IPS DF 19.7 (cell line): Measurements from ENCODE around the gene EFHC1.

Experiments used
- DNase-seq: peaks from one replicate; pipeline ENCODE4 v3.0.0-alpha.2; 2013; ENCODE audit warnings: low read depth, low spot score

The EFHC1 gene

GRCh38 chr6:52553719-52554118 lies 133.6 kb downstream of the EFHC1 start:
- DNase-seq: no peak

DNA sequence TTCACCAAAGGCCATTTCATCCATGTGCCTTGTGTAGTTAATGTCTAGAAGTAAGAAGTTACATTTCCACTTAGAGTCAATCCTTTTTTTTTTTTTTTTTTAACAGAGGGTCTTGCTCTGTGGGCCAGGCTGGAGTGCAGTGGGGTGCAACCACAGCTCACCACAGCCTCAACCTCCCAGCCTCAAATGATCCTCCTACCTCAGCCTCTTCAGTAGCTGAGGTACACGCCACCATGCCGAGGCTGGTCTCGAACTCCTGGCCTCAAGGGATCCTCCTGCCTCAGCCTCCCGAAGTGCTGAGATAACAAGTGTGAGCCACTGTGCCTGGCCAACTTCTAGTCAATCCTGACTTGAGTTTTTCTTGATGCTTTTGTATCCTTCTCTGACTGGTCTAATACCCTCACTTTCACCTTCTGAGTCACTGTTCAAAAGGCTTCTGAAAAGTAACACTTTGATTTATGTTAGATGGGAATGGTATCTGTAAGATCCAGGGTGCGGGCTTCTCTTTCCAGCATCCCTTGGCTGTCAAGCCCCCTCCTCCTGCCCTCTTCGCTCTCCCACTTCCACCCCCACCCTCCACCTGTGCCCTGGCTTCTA lies 134.6 kb downstream of the EFHC1 start:
- no peak for DNase-seq

DNA sequence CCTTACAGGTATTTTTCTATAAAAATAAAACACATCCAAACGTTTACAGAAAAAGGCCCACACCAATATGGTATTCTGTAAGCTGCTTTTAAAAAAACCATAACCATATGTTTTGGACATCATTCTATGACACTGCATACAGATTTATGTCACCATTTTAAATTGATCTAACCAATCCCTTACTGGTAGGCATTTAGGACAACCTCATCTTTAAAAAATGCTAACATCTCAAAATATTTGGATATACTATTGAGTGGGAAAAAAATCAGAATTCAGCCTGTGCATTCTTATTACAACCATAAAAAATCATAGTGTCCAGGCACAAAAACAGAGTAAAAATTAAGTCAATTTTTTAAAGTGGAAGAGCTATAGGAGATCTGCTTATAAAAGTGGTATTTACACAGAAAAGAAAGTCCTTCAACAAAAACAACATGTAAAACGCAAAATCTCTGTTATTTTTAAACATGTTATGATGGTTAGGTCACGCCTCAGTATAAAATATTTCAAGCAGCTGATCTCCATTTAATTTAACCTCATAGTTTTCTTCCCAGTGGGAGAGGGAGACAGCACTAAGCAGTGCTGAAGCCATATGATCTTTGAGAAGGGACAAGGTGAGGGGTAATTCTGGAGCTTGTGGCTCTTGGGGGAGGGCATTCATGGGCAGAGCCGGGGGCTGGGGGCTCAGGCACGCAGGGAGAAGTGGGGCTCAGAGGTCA lies 135.5 kb downstream of the EFHC1 start:
- no peak for DNase-seq

DNA sequence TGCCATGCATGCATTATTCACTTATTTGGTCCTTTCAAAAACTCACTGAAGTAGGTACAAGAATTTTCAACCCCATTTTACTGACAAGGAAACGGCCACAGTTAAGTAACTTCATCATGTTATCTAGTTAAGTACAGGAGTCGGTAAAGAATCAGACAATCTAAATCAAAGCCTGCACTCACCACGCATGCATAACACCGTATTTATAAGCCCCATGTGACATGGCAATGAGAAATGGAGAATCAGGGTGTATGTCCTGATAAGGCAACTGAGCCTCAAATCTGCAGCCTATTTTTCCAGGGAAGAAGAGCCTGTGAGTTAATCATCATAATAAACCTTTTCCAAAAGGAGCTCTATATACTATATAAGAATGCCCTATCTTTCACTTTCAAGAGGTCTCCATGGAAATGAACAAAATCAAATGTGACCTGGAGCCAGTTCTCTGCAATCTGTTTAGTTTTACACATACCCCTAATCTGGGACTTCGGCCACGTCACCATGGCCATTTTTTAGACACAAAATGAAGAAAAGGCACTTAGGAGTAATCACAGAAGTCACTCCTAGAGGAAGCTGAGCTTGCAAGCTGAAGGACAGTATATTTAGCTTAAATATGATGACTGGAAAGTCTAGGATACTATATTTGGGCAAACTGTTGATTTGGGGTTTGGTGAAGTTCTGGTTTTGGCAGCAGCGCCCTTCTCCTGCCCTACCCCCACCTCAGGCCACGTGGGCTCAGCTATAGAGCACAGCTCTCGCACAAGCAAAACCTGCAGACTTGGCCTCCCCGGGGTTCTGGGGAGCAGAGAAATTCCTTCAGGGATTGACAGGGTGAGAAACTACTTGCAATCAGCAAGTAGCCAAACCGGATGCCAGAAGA lies 137.5 kb downstream of the EFHC1 start:
- no peak for DNase-seq

DNA sequence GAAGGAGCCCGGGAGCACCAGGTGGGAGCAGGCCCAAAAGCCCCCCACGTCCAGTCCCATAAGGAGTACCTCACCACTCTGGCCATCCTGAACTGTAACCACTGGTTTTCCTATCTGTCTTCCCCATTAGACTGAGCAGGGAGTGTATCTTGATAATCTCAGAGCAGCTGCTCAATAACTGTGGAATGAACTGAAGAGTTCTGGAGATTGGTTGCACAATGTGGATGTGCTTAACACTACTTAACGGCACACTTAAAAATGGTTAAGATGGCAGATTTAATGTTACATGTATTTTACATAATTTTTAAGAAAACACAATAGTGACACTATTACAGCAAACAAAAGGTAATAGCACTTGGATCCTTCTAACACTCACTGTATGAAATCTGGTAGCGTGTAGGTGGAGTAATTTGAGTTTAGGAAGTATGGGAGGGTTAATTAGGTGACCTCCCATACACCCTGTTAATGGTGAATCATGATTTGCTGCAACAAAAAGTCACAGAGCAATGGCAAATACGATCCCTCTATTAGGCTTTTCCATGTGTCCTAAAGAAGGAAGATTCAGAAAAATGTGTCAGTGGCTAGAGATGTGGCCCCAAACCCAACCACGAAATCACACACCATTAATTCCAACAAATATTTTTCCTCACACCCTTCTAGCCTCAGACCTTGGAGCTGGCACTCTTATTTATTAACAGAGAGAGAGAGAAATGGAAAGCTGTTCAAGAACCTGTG lies 138.3 kb downstream of the EFHC1 start:
- no peak for DNase-seq

GRCh38 chr6:52560462-52560861 lies 140.3 kb downstream of the EFHC1 start:
- DNase-seq: no peak

GRCh38 chr6:52562911-52563310 lies 142.8 kb downstream of the EFHC1 start:
- no peak for DNase-seq

- DNase-seq: no peak
Observed at GRCh38 chr6:52564856-52565255, 144.7 kb downstream of the EFHC1 start.

- DNase-seq: no peak
Observed at GRCh38 chr6:52566201-52566600, 146.1 kb downstream of the EFHC1 start.

DNA sequence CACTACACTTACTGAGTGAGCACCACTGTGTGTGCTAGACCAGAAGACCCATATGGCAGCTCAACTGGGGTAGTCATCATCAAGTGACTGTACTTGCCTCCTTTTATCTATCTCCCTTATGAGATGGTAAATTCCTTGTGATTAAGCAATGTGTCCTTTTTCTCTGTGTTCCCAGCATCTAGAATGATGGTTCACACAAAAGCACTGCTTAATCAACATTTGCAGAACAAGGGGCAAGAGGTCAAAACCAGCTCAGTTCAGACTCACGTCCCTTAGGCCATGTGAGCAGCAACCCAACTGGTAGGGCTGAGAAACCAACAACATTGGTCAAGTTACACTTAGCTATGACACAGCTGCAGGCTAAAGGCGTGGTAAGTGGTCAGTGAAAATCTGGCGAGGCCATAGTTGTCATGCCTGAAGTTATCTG lies 146.7 kb downstream of the EFHC1 start:
- DNase-seq: no peak

DNA sequence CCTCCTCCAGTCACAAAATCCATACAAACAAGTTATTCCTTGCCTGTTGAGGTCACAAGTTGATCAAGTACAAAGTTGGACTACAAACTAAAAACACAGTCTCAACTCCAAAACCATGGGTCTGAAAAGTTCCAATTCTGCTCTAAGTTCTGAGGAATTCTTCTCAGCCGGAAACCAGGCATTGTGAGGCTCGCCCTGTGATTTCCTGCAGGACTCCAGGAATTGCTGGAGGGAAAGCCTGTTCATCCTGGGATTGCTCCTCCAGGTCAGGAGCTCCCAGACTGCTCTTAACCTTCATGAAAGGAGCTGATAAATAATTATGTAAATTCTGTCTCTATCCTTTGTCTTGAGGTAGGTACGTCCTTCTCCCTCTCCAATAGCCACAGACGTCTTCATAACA lies 148.2 kb downstream of the EFHC1 start:
- no peak for DNase-seq

- DNase-seq: no peak
Observed at GRCh38 chr6:52570291-52570700, 150.2 kb downstream of the EFHC1 start.

GRCh38 chr6:52571099-52571755 lies 151.1 kb downstream of the EFHC1 start:
- DNase-seq: no peak

GRCh38 chr6:52572536-52572935 lies 152.4 kb downstream of the EFHC1 start:
- DNase-seq: no peak

DNA sequence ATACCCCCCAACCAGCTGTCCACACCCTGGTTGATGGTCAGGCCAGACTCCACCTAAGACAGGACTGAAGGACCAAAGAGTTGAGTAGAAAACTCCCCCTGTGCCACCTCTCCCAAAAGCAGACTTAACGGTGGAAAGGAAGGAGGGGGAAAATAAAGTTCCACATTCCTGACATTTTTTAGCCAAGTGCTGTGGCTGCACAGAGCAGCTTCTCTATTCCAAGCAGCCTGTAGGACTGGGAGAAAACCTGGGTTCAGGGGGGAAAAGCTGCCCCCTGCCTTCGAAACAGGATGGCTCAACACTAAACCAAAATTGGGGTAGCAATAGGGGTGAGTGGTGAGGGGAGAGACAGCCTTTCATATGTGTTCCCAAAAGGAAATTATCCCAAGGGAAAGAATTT lies 153.2 kb downstream of the EFHC1 start:
- no peak for DNase-seq
